AG20443 (cell line): ENCODE data around the gene OR2T3.
"Not testable (repeated sequence)": the region's sequence is repeated elsewhere in the genome, so short reads cannot be mapped to it uniquely, and the experiment has no call there.

ENCODE experiments used
- DNase-seq: peaks from one replicate; pipeline ENCODE4 v3.0.0; 2012; ENCODE audit warnings: low spot score, mixed read lengths

Gene OR2T3, protein sequence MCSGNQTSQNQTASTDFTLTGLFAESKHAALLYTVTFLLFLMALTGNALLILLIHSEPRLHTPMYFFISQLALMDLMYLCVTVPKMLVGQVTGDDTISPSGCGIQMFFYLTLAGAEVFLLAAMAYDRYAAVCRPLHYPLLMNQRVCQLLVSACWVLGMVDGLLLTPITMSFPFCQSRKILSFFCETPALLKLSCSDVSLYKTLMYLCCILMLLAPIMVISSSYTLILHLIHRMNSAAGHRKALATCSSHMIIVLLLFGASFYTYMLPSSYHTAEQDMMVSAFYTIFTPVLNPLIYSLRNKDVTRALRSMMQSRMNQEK

DNA sequence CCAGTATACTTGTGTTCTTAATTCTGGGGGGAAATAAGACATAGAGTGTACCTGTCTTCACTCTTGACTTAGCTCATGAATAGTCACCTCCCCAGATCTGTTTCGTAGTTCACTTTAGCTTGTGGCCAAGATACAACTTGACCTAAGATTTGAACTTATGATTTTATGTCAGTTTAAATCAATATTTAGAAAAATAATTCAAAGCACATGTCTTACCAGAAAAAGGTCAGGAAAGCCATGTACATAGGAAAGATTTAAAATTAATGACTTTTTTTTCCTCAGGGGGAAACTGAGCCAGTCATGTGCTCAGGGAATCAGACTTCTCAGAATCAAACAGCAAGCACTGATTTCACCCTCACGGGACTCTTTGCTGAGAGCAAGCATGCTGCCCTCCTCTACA lies at the start of gene OR2T3:
Gene OR2T3, plus strand, starts transcription at position 301 of the 400 bp plus-strand sequence. Its CDS starts 0 bp downstream, at position 301.
- DNase-seq, result not testable (repeated sequence)

DNA sequence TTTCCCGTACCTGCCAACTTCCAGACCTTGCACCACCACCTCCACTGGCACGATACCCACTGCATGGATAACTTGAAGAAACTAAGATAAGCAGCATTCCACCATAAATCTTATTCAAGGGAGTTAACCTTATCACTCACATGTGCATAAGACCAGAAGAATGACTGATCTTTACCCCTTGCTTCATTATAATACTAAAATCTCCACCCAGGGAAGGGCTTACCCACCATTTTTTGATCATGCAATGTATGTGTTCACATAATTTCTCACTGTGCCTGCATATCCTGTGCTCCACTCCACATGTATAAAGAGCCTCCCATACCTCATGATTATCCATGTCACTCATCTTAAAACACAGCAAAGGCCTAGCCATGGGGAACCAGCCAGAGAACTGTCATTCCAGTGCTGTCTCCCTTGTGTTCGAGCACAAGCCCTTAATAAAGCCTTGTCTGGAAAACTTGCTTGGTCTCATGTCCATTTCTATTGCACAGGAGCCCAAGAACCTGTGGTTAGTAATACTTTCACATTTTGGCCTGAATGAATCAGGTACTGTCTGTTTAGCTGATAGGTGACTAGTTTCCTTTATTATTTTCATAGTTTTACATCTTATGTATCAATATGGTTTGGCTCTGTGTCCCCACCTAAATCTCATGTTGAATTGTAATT lies 45.5 kb upstream of the OR2T3 start:
- not testable (repeated sequence) for DNase-seq

DNA sequence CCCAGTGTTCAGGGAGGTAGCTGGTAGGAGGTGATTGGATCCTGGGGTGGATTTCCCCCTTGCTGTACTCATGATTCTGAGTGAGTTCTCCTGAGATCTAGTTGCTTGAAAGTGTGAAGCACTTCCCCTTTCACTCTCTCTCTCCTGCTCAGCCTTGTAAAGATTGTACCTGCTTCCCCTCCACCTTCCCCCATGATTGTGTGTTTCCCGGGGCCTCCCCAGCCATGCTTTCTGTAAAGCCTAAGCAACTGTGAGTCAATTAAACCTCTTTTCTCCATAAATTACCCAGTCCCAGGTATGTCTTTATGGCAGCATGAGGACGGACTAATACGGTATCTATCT lies 45.0 kb upstream of the OR2T3 start:
- DNase-seq, result not testable (repeated sequence)

DNA sequence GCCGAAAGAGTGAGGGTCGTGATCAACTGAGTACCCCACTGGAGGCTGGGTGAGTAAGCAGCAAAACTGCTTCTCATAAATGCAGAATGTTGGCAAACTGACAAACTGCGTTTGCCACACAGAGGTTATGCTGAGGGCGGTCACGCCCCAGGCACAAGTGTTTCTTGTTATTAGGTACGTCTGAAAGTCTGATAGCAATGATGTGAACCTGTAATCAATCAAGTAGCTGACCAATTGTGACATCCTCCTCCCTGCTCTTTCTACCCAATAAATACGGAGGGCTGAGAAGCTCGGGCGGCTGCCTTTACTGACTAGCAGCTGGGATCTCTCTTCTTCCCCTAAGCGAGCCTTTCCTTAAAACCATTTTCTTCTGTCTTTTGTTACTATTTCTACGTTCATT lies 41.5 kb upstream of the OR2T3 start:
- DNase-seq, result not testable (repeated sequence)

DNA sequence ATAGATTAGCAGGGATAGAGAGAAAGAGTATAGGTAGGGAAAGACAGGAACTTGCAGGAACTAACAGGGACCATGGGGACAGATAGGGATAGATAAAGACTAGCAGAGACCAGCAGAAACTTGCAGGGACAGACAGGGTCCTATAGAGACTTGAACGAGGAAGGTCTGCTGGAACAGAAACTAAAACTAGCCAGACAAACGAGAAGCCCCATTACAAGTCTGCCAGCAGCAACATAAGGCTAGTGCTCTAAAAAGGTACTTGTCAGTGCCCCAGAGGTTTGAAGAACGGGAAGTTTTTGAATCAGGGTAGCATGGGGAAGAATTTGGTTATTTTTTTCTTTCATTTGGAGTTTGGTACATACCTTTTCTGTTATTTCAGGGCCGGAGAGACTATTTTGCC lies 41.0 kb upstream of the OR2T3 start:
- not testable (repeated sequence) for DNase-seq

DNA sequence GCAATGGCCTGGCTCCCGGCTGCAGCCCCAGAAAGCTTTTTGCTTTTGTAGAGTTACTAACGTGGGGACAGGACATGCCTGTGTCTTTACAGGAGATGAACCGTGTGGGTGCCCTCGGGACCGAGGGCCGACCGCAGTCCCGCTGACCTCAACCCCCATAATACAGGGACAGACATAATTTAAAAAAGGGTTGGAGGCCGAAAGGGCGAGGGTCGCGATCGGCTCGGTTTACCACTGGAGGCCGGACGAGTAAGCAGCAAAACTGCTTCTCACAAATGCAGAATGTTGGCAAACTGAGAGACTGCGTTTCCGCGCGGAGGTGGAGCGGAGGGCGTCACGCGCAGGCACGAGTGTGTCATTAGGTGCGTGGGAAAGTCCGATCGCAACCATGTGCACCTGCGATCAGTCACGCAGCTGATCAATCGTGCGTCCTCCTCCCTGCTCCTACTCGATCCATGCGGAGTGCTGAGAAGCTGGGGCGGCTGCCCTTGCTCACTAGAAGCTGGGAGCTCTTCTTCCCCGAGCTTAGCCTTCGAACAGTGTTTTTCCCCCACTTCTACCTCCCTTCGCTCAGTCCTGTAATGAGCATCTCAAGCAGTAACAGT lies 39.2 kb upstream of the OR2T3 start:
- DNase-seq, result not testable (repeated sequence)

DNA sequence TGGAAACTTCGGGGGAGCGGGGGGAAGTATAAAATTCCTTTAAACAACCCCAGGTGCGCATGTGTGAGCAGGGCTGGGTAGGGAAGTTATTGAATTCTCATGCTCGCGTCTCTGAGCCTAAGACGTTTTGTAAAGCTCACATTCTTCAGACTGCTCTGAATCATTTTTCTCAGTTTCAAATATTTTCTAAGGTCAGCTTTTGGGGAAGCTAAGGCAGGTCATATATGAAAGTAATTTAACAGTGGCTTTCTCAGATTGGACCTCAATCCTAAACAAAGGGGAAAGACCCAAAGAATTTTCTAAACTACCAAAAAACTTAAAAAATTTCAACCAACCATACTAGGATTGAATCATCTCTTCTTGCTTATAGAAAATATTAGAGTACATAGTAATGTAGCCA lies 38.2 kb upstream of the OR2T3 start:
- not testable (repeated sequence) for DNase-seq

DNA sequence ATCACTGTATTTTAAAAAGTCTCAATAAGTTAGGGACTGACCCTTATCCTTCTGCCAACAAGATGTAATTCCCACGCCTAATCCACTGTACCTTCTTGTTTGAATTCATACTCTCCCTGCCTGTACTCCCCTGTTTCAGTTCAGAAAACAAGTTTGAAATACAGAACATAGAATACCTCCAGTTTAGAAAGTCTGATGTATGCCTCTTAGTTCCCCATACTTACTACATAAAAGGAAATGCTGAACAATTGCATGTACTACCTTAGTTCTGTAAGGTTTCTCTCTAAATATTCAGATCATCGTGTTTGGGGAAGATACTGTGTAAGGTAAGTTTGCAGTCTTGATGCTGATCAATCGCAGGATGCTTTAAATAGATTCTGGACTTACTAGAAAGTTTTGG lies 36.8 kb upstream of the OR2T3 start:
- DNase-seq, result not testable (repeated sequence)

DNA sequence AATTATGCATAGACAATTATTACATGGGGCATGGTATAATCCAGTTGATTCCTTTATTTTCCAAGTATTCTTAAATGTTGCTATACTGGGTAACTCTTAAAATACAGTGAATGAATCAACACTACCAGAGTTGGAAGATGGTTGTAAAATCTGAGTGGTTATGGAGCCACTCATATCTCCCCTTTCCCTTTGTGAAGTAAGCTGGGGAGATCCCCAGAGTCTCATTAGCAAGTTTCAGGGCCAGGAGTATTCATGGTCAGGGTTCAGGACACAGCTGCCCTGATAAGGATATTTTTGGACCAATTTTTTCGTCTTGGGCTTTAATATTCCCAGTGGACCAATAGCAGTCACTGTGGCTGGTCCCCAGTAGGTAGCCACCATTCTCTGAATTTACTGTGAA lies 34.5 kb upstream of the OR2T3 start:
- not testable (repeated sequence) for DNase-seq

DNA sequence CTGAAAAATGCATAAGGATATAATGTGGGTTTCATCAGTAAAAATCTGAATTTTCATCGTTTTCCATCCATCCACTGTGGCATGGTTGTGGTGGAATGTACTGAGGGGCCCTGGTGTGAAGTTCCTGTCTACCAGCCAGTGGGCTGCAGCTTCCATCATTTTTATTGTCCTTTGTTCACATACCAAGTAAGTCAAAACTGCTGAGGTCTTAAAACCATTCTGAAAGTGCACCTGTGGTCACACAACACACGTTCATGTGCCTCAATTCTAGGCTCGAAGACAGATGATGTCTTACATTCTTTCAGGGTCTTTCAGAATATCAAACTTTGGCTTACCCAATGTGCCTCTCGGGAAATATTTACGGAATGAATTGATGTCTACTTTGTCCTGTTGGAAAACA lies 33.9 kb upstream of the OR2T3 start:
- not testable (repeated sequence) for DNase-seq

DNA sequence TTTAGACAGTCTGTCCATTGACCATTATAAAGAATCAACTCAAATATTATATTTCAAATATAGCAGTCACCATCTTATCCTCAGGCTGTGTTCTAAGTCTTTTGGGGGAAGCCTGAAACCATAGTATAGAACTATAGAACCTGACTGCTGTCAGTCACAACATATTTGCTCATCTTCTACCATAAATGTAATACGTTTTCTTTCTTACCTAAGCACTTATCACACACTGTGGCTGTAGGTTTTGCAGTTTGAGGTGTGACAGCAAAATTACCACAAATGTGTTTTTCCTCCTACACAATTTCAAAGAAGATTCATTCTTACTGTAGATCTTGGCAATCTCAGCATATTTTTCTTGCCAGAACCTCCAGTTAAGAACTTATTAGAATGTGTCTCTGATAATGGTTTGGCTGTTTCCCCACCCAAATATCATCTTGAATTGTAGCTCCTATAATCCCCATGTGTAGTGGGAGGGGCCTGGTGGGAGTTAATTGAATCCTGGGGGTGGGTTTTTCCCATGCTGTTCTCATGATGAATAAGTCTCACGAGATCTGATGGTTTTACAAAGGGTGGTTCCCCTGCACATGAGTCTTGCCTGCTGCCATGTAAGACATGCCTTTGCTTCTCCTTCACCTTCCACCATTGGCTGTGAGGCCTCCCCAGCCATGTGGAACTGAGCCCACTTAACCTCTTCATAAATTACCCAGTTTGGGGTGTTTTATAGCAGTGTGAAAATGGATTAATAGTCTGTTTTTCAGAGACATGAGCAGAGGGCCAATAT lies 30.5 kb upstream of the OR2T3 start:
- DNase-seq, result not testable (repeated sequence)

DNA sequence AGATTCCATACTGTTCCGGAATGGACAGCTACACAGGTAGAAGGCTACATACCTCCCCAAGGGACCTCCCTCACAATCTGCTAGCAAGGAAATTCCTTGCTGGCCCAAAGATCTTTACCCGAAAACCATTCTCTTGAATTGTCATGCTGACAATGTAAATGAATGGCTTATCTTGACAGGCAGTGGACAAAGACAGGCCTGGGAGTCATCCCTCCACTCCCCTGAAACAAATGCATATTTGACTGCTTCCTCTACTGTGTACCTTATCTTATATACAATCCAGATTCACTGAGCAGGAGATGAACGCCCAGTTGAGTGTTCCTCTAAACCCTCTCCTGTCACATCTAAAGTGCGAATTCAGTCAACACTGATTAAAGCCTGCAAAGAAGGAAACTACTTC lies 28.5 kb upstream of the OR2T3 start:
- DNase-seq, result not testable (repeated sequence)

DNA sequence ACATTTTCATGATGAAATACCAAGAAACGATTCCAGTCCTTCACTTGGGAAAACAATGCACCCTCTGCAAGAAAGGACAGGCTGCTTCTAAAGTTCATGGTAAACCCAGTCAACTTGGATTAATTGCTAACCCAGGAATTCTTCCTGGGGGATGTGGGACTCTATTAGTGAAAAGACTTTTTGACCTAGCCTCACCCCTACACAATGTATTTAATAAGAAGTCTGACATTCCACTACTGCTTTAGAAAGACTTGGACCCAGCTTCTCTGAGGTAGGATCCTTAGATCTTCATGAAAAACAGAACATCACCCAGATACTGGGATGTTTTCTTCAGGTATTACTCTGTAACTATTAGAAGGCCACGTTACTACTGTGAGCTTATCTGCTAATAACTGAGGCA lies 27.8 kb upstream of the OR2T3 start, which contains the start of gene OR2T2:
Gene OR2T2, plus strand, starts transcription at position 239 of the 400 bp plus-strand sequence. CDS start 7,161 bp downstream, outside the sequence.
- not testable (repeated sequence) for DNase-seq

DNA sequence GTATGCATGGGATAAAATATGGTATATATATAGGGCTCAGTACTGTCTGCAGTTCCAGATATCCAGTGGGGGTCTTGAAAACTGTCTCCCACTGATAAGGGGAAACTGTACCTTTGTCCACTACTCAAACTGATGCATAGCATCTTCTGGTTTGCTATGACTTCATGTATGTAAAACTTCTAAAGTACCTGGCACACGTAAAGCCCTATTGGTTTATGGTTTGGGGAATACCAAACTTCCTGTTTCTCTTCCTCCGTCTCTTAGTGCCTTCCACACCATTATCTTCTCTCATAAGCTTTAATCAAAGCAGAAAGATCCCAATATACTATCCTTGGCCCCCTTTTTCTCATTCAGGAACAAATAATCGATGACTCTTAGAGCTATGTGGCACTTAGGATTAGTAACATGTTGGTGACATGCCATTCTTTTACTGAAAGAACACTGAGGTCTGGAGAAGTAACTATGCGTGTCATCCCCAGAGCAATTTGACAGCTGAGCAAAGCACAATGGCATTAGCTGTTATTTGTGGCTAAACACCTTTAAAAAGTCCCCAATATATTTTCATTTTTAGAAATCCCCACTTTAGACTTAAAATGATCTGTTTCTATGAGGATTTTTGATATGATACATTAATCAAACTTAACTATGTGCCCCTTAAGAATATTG lies 24.6 kb upstream of the OR2T3 start:
- DNase-seq, result not testable (repeated sequence)

DNA sequence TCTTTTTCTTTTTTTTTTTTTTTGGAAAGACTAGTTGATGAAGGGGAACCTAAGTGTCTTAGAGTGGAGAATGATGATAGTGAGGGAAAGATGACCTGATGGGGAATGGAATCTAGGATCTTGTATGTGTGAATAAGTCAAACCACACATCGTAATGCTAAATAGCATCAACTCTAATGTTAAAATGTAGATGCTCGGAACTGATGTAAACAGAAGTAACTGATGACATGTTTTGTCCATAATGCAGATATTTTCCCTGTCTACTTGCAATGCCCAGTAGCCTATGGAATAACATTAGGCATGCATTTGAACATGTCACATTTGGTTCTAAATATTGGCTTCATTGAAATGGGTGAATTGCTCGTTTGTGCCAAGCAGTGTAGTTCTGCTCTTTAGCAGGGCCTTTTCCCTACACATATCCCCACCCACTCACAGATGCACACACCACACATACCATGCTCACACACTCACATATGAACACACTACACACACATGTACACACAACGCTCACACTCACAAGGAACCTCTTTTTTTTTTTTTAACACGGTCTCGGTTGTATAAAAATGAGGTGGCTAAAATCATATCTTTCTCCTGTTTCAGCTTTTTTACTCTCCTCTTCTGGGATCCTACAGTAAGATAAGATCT lies 23.2 kb upstream of the OR2T3 start:
- not testable (repeated sequence) for DNase-seq

DNA sequence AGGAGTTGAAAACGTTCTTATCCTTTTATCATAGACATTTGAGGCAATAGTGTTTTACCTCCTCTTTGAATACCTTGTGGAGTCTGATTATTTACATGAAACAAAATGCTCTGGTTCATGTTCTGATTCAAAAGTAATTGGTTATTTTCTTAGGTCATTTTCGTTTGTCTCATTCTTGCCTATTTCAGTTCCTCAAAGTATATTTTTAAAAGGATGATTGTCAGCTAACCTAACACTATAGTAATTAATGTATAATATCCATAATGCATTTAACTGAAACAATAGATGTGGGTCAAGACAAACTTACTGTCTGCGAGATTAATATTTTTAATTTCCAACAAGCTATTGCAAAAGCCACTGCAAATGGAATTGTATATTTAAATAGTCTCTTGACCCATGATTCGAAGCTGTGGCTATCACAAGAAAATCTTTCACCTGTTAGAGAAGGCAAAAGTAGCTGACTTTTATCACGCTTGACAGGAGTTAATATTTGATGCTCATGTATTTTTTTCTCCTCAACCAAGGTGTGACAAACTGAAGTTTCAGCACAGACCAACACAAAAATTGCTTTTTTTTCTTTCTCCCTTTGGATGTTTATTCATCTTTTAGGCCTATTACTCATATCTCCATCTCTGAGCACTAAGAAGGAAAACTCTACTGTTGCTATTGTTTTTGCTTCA lies 22.5 kb upstream of the OR2T3 start:
- not testable (repeated sequence) for DNase-seq

DNA sequence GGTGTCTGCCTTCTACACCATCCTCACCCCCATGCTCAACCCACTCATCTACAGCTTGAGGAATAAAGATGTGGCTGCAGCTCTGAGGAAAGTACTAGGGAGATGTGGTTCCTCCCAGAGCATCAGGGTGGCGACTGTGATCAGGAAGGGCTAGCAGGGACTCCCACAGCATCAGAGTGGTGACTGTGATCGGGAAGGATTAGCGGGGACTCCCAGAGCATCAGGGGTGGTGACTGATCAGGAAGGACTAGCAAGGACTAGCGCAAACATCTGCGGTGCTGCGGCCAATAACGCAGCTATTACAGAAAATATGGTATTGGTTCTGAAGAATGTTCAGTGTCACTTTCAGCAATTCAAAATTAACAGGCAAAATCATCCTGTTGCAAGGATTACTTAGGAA lies 19.5 kb upstream of the OR2T3 start:
- not testable (repeated sequence) for DNase-seq

DNA sequence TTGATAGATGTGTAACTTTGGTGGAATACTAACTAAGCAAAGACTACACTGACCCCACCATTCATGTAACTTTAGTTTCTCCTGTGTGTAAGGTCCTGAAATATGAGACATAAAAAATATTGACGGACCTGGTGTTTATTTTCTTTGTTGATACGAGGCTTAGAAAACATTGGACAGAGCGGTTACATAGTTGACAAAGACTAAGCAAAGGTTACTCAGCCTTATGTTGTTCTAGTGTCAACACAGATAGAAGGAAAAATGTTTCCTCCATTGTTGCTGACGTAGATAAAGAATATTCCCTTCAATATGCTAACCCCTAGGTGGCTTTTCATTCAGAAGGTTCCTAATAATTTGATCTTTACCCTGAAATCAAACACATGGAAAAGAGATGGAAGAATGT lies 18.1 kb upstream of the OR2T3 start:
- not testable (repeated sequence) for DNase-seq

DNA sequence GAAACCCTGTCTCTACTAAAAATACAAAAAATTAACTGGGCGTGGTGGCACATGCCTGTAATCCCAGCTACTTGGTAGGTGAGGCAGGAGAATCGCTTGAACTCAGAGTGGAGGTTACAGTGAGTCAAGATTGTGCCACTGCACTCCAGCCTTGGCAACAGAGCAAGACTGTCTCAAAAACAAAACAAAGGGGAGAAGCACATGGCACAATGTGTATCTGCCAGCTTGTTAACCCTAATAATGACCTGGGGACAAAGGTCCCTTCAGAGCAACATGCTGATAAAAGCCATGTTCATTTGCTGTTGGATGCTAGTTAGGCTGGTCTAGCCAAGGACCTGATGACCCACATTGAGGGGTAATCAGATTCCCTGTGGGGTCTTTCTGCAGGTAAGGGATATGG lies 16.5 kb upstream of the OR2T3 start:
- not testable (repeated sequence) for DNase-seq

DNA sequence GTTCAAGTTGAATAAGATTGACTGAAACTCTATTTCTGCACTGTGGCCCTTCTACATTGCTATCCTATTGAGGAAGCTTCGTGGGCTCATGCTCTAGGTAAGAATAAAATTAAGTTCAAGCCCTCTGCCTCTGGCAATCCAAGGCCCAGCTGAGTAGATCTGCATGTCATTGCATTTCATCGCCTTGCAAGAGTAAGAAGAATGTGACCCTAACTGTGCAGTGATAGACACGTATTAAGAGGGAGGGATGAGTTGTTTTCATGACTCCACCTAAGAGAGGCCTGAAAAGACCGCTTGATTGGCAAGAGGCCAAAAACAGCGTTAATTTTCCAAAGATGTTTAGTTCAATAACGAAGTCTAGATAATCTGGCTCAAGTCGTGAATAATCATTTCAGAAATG lies 14.0 kb upstream of the OR2T3 start:
- DNase-seq, result not testable (repeated sequence)

DNA sequence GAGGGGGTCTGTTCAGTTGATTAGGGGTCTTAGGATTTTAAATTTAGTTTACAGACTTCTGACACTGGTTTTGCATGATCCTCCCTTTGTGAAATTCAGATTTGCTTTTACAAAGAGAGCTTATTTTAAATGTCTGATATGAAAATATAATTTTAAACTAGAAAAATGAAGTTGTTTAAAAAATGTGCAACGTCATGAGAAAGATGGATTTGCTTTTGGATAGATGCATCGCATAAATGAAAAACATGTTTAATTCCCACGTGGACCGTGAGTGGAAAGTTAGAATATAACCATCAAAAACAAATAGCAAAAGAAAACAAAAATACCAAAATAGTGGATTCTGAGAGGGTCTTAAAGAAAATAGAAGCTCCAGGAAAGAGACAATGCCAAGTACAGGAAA lies 2.0 kb upstream of the OR2T3 start:
- no peak for DNase-seq
